ENCODE results near the gene DISC1. TPM values are rescaled to one million over a fixed set of nuclear protein-coding genes. Genes with fewer than 3 reads are reported as not detected.
A peak's percentile ranks its signal among the peaks of the same experiment; 100 is the strongest.

Gene DISC1
- total RNA-seq, 4 donors from 2014 or later: 9.6 to 27.9 (median 13.0) TPM

DNA sequence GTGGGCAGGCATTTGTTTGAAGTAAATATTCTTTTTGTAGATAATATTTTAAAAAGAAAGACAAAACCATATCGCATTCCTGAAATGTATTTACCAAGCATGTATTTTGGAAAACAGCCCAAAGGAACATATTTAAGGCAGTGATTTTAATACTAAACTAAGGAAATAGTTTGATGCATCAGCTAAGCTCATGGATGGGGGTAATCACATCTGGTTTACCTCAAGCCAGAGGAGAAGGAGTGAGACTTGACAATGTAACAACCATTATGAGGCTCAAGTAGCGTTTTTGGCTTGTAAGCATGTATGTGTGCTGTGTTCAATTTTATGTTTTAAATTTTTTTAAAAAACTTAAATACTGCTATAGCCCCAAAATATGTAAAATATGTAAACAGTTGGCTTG, 390.5 kb downstream of the DISC1 start:
- DNase-seq (ENCODE audit: low spot score) (no peak), ATAC-seq (ENCODE audit: low FRiP score) (no peak)
- TF ChIP-seq, protein P1, sequence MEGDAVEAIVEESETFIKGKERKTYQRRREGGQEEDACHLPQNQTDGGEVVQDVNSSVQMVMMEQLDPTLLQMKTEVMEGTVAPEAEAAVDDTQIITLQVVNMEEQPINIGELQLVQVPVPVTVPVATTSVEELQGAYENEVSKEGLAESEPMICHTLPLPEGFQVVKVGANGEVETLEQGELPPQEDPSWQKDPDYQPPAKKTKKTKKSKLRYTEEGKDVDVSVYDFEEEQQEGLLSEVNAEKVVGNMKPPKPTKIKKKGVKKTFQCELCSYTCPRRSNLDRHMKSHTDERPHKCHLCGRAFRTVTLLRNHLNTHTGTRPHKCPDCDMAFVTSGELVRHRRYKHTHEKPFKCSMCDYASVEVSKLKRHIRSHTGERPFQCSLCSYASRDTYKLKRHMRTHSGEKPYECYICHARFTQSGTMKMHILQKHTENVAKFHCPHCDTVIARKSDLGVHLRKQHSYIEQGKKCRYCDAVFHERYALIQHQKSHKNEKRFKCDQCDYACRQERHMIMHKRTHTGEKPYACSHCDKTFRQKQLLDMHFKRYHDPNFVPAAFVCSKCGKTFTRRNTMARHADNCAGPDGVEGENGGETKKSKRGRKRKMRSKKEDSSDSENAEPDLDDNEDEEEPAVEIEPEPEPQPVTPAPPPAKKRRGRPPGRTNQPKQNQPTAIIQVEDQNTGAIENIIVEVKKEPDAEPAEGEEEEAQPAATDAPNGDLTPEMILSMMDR (IDR thresholded peaks at IDR 0.05): no peak

DNA sequence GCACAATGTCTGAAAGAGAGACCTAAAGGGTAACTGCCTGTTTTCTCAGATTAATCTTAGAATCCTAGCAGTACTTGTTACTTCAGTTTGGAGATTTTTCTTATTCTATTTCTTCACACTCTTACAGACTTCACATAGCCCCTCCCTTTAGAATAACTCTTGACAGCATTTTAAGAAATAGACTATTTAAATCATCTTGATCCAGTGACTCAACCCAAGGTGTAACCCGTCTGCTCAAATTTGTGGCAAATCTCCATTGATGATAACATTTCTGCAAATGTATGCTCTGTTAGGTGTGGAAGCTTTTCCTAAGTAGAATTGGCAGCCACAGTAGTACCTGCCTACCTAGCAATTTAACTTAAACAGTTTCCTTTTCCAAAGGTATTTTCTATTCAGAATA, 391.2 kb downstream of the DISC1 start:
- DNase-seq (ENCODE audit: low spot score) (no peak), ATAC-seq (ENCODE audit: low FRiP score) (peak; percentile 35)
- TF ChIP-seq, protein P1 (IDR thresholded peaks at IDR 0.05): no peak

DNA sequence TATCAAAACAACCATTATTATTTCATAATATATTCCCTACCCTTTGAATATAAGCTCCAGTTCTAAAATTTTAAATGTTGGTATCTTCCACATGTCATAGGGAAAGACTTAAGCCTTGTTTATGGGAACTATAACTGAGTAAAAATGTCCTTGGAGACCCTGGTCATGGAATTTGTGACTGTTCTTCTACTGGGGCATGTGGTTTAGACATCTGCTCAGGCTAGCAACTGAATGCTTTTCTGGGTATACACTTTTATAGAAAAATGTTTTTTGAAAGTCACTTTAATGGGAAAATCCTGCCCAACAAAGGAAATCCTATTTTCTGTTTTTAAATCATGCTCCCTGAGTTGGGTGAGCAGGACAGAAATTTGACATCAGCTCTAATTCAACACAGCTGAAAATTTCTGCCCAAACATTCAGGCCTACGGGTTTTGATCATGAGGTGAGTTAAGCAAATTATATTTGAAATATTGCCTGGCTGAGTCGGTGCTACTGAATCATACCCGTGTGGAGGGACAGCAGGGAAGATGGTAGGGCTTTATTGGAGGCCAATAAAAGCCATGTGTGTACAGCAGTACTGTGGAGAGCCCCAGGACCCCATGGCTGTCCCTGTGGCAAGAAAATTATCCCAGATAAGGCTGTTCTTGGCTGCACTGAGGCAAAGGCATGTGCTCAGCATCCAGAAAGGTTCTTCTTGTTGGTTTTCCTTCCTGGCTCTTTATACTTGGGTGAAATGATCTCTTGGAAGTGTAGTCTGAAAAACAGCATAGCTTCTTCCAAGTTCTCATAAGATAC, 391.8 kb downstream of the DISC1 start:
- DNase-seq (ENCODE audit: low spot score) (no peak), ATAC-seq (ENCODE audit: low FRiP score) (no peak)

DNA sequence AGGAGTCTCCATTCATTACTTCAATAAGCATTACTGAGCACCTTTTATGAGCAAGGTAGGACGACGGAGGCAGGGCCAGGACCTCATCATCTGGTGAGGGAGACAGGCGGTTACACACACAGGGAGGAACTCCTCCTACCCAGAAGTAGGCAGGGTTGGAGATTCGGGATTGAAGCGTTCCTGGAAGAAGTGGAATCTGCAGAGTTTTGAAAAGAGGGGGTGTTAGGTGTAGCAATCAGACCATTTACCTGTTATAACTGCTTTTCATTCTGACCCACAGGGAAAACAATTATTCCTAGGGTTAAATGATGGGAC, 392.4 kb downstream of the DISC1 start:
- TF ChIP-seq, protein P1 (IDR thresholded peaks at IDR 0.05): no peak
- DNase-seq (ENCODE audit: low spot score) (no peak), ATAC-seq (ENCODE audit: low FRiP score) (no peak)

More for the DNA sequence above, 391.8 kb downstream of the DISC1 start:
- TF ChIP-seq, protein P1 (IDR thresholded peaks at IDR 0.05): no peak

DNA sequence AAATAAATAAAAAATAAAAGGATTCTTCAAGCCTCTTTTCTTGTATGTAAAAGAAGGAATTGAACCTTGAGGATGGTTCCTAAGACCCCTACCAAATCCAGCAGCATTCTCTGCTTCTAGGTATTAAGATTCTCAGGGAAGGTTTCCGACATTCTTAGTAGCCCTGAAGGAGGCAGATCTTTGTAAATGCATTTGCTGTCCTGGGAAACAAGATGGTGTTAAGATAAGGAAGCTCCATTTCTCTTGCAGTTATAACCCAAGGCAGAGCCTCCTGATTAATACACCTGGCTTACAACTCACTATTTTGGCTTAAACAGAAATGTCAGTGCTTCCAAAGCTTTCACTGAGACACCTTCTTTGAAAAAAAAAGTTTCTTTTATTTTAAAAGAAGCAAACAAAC, 393.8 kb downstream of the DISC1 start:
- TF ChIP-seq, protein P1 (IDR thresholded peaks at IDR 0.05): no peak
- ATAC-seq (ENCODE audit: low FRiP score): no peak
- DNase-seq (ENCODE audit: low spot score): no peak

DNA sequence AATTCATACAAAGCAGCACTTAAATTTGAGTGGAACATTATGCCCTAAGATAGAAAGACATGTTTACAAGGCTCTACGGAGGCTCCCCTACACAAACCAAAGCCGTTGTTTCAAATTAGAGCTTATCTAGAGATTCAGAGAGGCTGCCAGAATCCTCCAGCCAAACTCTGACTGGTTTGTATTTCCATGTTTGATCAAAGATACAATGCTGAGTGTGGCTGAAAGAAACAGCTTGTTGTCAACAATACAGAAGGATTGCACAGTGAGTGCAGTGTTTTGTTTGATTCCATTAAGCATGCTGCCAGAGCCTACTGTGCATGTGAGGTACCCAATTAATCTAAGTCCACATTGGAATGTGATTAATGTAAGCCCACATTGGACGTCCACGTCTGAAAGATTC, 402.7 kb downstream of the DISC1 start:
- no peak for ATAC-seq (ENCODE audit: low FRiP score)
- TF ChIP-seq, protein P1 (IDR thresholded peaks at IDR 0.05): no peak
- no peak for DNase-seq (ENCODE audit: low spot score)

DNA sequence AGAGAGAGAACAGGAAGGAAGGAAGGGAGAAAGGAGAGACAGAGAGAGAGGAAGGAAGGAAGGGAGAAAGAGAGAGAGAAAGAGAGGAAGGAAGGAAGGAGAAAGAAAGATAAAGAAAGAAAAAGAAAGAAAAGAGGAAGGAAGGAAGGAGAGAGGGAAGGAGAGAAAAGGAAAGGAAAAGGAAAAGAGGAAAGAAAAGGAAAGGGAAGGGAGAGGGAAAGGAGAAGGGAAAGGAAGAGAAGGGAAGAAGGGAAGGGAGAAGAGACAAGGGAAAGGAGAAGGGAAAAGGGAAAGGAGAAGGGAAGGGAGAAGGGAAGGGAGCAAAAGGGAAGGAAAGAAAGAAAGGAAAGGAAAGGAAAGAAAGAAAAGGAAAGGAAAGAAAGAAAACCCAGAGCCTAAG, 404.6 kb downstream of the DISC1 start:
- DNase-seq (ENCODE audit: low spot score) (no peak), ATAC-seq (ENCODE audit: low FRiP score) (no peak)
- TF ChIP-seq, protein P1 (IDR thresholded peaks at IDR 0.05): no peak

All from omental fat pad (tissue), 4 donors.